Progenitor cell of endocrine pancreas (in vitro differentiated cells): ENCODE measurements around the gene COA5. TPM values are rescaled to one million over a fixed set of nuclear protein-coding genes. Genes with fewer than 3 reads are reported as not detected.

Source experiments
- DNase-seq: peaks from one replicate; pipeline ENCODE4 v3.0.0; 2021; ENCODE audit warnings: low spot score; ENCODE audit not compliant: unreplicated experiment
- H3K27ac Mint-ChIP-seq: 2 replicates; pipeline ENCODE4 v1.8.0; 2021; ENCODE audit warnings: mild to moderate bottlenecking, moderate library complexity, mixed read lengths
- H3K27me3 Mint-ChIP-seq: 2 replicates; pipeline ENCODE4 v1.8.0; 2021; ENCODE audit warnings: mixed read lengths
- H3K36me3 Mint-ChIP-seq: 2 replicates; pipeline ENCODE4 v1.8.0; 2022; ENCODE audit warnings: mixed read lengths; ENCODE audit not compliant: insufficient read depth
- H3K4me1 Mint-ChIP-seq: 2 replicates; pipeline ENCODE4 v1.8.0; 2021; ENCODE audit warnings: low read depth, mixed read lengths
- H3K4me3 Mint-ChIP-seq: 2 replicates; pipeline ENCODE4 v1.8.0; 2021; ENCODE audit warnings: low read depth, mild to moderate bottlenecking, moderate library complexity, mixed read lengths
- H3K9me3 Mint-ChIP-seq: 2 replicates; pipeline ENCODE4 v1.8.0; 2021; ENCODE audit warnings: low read depth, mixed read lengths
- CTCF ChIP-seq: fragments of 200-600 bp; sonication (generic); IDR thresholded peaks from one replicate; pipeline ENCODE4 v1.5.0; 2021; ENCODE audit warnings: antibody characterized with exemption, mild to moderate bottlenecking; ENCODE audit not compliant: unreplicated experiment
- total RNA-seq: library from RNA; stranded (reverse); gene quantifications from 2 replicates; pipeline ENCODE4 v1.2.1, GENCODE V29; 2021

COA5 gene
- total RNA-seq, 1 donor from 2014 or later = 45.2 TPM

- H3K27ac Mint-ChIP-seq = peak overlapping the region; percentile 50
- H3K27me3 Mint-ChIP-seq = no peaks in the 10 kb centered on the region
- peak; percentile 98 for TF ChIP-seq CTCF
- peak; percentile 71 for DNase-seq
- peaks cover 5% of the 10 kb centered on the region for H3K4me1 Mint-ChIP-seq
- H3K9me3 Mint-ChIP-seq = no peaks in the 10 kb centered on the region
- peaks cover 1% of the 10 kb centered on the region for H3K36me3 Mint-ChIP-seq
- no peak overlapping the region for H3K4me3 Mint-ChIP-seq
These were observed 41.1 kb upstream of the COA5 start for GRCh38 chr2:98649135-98649991.

GRCh38 chr2:98648451-98648850 lies 40.1 kb upstream of the COA5 start:
- H3K27ac Mint-ChIP-seq = no peak overlapping the region
- no peak for DNase-seq
- H3K4me1 Mint-ChIP-seq = peaks cover 3% of the 10 kb centered on the region
- H3K27me3 Mint-ChIP-seq = no peaks in the 10 kb centered on the region
- no peak for TF ChIP-seq CTCF
- peaks cover 4% of the 10 kb centered on the region for H3K36me3 Mint-ChIP-seq
- no peaks in the 10 kb centered on the region for H3K9me3 Mint-ChIP-seq
- no peak overlapping the region for H3K4me3 Mint-ChIP-seq

GRCh38 chr2:98647636-98648035 lies 39.3 kb upstream of the COA5 start:
- Mint-ChIP-seq H3K4me3 (no peak overlapping the region), H3K4me1 (peaks cover 3% of the 10 kb centered on the region), H3K27me3 (no peaks in the 10 kb centered on the region), H3K27ac (no peak overlapping the region), H3K9me3 (no peaks in the 10 kb centered on the region), H3K36me3 (peaks cover 5% of the 10 kb centered on the region)
- no peak for DNase-seq
- TF ChIP-seq CTCF = no peak

GRCh38 chr2:98643496-98644100 lies 35.3 kb upstream of the COA5 start:
- Mint-ChIP-seq H3K9me3 (no peaks in the 10 kb centered on the region), H3K4me3 (no peak overlapping the region), H3K27ac (no peak overlapping the region), H3K36me3 (peaks cover 6% of the 10 kb centered on the region), H3K27me3 (no peaks in the 10 kb centered on the region), H3K4me1 (no peaks in the 10 kb centered on the region)
- no peak for DNase-seq
- TF ChIP-seq CTCF = no peak

- no peak for TF ChIP-seq CTCF
- DNase-seq = no peak
- Mint-ChIP-seq H3K27ac (no peak overlapping the region), H3K4me3 (no peak overlapping the region), H3K36me3 (peaks cover 5% of the 10 kb centered on the region), H3K27me3 (no peaks in the 10 kb centered on the region), H3K4me1 (no peaks in the 10 kb centered on the region), H3K9me3 (no peaks in the 10 kb centered on the region)
These were observed 29.3 kb upstream of the COA5 start for GRCh38 chr2:98637401-98638147.
